ENCODE measurements around the gene FAM222B.

FAM222B gene

DNA sequence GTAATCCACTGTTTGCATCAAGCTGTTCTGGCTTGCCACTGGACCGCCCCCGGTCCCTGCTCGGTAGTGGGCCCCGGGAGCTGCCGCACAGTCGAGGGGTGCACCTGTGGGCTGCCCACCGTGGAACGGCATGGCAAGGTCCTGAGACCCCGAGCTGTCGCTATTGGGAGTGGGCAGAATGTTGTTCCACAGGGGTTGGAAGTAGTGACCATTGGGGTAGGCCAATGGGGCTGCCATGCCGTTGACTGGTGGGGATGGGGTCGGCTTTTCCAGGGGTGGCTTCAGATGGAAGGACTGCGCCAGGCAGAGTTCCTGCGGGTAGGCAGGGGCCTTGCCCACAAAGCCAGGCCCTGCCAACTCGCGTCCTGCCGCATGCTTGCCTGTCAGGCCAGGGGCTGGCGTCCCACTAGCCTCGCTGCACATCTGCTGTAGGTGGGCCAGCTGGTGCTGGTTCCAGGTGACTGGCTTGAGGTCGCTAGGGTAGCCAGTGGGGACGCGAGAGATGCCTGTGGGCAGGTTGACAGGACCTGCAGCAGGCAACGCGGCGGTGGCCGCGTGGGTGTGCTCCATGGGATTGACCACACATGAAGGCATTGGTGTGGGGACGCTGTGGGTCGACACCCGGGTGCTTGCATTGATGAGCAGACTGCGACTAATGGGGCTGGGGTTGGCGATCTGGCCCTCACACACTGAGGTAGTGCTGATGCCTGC, 84.0 kb downstream of the FAM222B start:
- H3K27ac ChIP-seq (ENCODE audit: low read length) = no peak overlapping the region
- no peaks in the 10 kb centered on the region for H3K27me3 ChIP-seq (ENCODE audit: insufficient read depth, low read length)
- peaks cover 43% of the 10 kb centered on the region for H3K36me3 ChIP-seq (ENCODE audit: insufficient read depth, low read depth, low read length)
- H3K9me3 ChIP-seq (ENCODE audit: insufficient read depth, low read depth, low read length) = no peaks in the 10 kb centered on the region
- no peak overlapping the region for H3K4me3 ChIP-seq (ENCODE audit: low read length)
- peaks cover 34% of the 10 kb centered on the region for H3K4me1 ChIP-seq (ENCODE audit: insufficient read depth, low read length)
- no peak overlapping the region for H3K9ac ChIP-seq (ENCODE audit: low read depth, low read length)

DNA sequence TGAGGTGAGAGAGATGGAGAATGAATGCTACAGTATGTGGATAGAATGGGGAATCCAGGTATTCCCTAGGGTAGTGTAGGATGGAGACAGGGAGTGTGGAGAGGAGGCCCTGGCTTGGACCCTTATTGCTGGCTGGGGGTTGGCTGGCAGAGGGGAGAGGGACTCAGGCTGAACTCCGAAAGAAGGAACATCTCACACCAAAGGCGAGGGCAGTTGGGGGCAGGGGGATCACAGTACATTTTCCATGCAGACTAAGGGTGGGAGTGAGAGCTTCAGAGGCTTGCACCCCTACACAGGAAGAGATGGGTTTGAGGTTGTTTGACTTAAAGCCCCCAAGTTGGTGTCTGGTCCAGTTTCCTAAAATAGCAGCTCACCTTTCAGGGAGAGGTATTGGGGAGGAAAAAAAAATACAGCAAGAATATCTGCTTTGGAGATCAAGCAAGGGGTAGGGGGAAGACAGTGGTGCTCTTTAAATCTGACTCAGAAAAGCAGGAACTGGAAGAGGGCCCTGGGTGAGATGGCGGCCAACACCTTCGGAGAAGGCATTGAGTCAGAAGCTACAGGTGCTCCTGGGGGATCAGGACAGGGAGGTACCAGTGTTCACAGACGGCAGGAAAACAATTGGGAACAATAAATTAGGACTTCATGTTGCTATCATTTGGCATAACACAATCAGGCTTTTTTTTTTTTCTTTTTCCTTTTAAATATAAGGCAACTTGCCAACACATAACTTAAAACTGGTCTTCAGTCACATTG, 86.4 kb downstream of the FAM222B start:
- no peak overlapping the region for H3K4me3 ChIP-seq (ENCODE audit: low read length)
- H3K27me3 ChIP-seq (ENCODE audit: insufficient read depth, low read length) = no peaks in the 10 kb centered on the region
- H3K9ac ChIP-seq (ENCODE audit: low read depth, low read length) = no peak overlapping the region
- no peak overlapping the region for H3K27ac ChIP-seq (ENCODE audit: low read length)
- H3K9me3 ChIP-seq (ENCODE audit: insufficient read depth, low read depth, low read length) = no peaks in the 10 kb centered on the region
- H3K36me3 ChIP-seq (ENCODE audit: insufficient read depth, low read depth, low read length) = peaks cover 41% of the 10 kb centered on the region
- peaks cover 17% of the 10 kb centered on the region for H3K4me1 ChIP-seq (ENCODE audit: insufficient read depth, low read length)

DNA sequence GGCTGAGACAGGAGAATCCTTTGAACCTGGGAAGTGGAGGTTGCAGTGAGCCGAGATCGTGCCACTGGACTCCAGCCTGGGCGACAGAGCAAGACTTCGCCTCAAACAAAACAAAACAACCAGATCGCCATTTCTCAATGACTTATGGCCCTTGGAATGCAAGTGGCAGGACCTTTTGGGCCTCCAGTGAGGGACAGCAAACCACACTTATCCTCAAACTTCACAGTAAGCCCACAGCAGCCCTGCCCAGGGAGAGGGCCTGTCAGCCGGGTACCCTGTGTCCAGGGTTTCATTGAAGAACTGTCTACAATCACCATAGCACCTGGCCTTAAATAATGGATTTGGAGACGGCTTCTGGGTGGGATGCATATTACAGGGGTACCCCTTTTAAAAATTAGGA, 87.1 kb downstream of the FAM222B start:
- Histone ChIP-seq H3K36me3 (ENCODE audit: insufficient read depth, low read depth, low read length) (peaks cover 48% of the 10 kb centered on the region), H3K4me3 (ENCODE audit: low read length) (no peak overlapping the region), H3K9me3 (ENCODE audit: insufficient read depth, low read depth, low read length) (no peaks in the 10 kb centered on the region), H3K4me1 (ENCODE audit: insufficient read depth, low read length) (peaks cover 11% of the 10 kb centered on the region), H3K27ac (ENCODE audit: low read length) (no peak overlapping the region), H3K9ac (ENCODE audit: low read depth, low read length) (no peak overlapping the region), H3K27me3 (ENCODE audit: insufficient read depth, low read length) (no peaks in the 10 kb centered on the region)

DNA sequence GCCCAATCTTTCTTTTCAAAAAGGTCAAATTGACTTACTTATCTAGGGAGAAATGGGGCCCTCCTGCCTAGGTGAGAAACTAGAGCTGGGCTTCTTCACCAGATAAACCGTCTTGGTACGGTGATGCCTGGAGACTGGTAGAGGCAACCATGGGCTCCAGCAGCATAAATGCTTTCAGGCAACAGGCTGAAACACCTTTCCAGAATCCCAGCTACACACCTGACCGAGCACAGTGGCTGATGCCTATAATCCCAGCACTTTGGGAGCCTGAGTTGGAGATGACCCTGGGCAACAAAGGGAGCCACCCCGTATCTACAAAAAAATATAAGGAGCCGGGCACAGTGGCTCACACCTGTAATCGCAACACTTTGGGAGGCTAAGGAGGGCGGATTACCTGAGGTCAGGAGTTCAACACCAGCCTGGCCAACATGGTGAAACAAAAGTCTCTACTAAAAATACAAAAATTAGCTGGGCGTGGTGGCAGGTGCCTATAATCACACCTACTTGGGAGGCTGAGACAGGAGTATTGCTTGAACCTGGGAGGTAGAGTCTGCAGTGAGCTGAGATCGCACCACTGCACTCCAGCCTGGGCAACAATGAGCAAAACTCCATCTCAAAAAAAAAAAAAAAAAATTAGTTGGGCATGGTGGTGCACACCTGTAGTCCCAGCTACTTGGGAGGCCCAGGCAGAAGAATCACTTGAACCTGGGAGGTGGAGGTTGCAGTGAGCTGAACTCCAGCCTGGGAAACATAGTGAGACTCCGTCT, 90.8 kb downstream of the FAM222B start:
- Histone ChIP-seq H3K27me3 (ENCODE audit: insufficient read depth, low read length) (no peaks in the 10 kb centered on the region), H3K36me3 (ENCODE audit: insufficient read depth, low read depth, low read length) (peaks cover 50% of the 10 kb centered on the region), H3K9me3 (ENCODE audit: insufficient read depth, low read depth, low read length) (no peaks in the 10 kb centered on the region), H3K27ac (ENCODE audit: low read length) (no peak overlapping the region), H3K4me1 (ENCODE audit: insufficient read depth, low read length) (peaks cover 3% of the 10 kb centered on the region; the same call in 1 of the 2 replicates), H3K9ac (ENCODE audit: low read depth, low read length) (no peak overlapping the region), H3K4me3 (ENCODE audit: low read length) (no peak overlapping the region)

DNA sequence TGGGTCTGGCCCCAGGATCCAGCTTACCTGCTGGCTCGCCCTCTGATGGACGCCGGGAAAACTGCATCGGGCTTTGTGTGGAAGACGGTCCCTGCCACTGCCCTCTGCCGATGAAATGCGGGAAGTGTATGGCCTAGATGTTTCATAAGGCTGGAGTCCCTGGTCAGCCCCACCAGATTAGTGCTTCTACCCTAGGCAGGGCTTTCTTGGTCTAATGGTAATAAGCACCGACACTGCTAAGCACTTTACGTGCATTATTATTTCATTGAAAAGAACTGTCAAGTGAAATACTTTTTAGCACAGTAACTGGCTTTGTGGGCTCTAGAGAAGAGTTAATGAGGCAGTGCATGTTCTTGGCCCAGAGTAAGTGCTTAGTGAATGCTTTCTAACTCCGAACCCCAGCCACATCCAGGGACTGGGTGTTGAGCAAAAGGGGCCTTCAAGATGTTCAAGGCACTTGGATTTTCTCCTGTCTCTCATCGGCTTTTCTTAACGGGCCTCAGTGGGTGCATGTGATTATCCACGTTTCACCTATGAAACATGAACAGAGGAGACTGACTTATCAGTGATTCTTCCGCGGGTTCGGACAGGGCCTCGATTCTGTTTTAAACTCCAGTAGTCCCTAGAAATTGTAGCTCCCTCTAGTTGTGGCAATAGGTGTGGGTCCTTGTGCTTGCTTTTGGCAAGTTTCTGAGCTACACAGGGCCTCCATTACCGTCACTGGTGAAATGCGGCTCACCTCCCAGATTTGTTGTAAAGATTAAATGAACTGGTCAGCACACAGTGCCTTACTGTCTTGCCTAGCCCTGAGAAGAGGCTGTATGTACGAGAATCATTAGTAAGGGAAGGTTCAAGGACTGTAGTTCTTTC, 92.2 kb downstream of the FAM222B start:
- Histone ChIP-seq H3K27me3 (ENCODE audit: insufficient read depth, low read length) (no peaks in the 10 kb centered on the region), H3K4me3 (ENCODE audit: low read length) (no peak overlapping the region), H3K4me1 (ENCODE audit: insufficient read depth, low read length) (peaks cover 14% of the 10 kb centered on the region), H3K9me3 (ENCODE audit: insufficient read depth, low read depth, low read length) (no peaks in the 10 kb centered on the region), H3K36me3 (ENCODE audit: insufficient read depth, low read depth, low read length) (peaks cover 62% of the 10 kb centered on the region), H3K9ac (ENCODE audit: low read depth, low read length) (peak overlapping the region; percentile 7; the same call in 1 of the 2 replicates), H3K27ac (ENCODE audit: low read length) (no peak overlapping the region)

DNA sequence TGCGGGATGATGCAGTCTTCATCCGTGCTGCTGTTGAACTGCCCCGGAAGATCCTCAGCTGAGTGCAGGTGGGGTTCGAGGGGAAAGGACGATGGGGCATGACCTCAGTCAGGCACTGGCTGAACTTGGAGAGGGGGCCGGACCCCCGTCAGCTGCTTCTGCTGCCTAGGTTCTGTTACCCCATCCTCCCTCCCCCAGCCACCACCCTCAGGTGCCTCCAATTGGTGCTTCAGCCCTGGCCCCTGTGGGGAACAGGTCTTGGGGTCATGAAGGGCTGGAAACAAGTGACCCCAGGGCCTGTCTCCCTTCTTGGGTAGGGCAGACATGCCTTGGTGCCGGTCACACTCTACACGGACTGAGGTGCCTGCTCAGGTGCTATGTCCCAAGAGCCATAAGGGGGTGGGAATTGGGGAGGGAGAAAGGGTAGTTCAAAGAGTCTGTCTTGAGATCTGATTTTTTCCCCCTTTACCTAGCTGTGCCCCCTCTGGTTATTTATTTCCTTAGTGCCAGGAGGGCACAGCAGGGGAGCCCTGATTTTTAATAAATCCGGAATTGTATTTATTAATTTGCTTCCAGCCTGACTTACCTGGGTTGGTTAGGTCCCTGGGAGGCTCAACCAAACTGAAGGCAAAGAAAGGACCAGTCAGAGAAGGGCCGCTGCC, 92.9 kb downstream of the FAM222B start:
- Histone ChIP-seq H3K9me3 (ENCODE audit: insufficient read depth, low read depth, low read length) (no peaks in the 10 kb centered on the region), H3K4me3 (ENCODE audit: low read length) (no peak overlapping the region), H3K9ac (ENCODE audit: low read depth, low read length) (no peak overlapping the region), H3K27ac (ENCODE audit: low read length) (no peak overlapping the region), H3K27me3 (ENCODE audit: insufficient read depth, low read length) (no peaks in the 10 kb centered on the region), H3K4me1 (ENCODE audit: insufficient read depth, low read length) (peaks cover 14% of the 10 kb centered on the region), H3K36me3 (ENCODE audit: insufficient read depth, low read depth, low read length) (peaks cover 66% of the 10 kb centered on the region)

DNA sequence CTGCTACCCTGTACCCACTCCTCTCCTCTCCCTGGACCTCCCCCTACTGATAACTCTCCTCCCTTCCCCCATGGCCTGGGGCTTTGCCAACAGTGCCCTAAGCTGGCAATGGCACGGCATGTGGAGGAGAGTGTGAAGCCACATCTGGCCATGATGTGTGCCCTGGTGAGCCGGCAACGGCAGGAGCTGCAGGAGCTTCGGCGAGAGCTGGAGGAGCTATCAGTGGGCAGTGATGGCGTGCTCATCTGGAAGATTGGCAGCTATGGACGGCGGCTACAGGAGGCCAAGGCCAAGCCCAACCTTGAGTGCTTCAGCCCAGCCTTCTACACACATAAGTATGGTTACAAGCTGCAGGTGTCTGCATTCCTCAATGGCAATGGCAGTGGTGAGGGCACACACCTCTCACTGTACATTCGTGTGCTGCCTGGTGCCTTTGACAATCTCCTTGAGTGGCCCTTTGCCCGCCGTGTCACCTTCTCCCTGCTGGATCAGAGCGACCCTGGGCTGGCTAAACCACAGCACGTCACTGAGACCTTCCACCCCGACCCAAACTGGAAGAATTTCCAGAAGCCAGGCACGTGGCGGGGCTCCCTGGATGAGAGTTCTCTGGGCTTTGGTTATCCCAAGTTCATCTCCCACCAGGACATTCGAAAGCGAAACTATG, 93.6 kb downstream of the FAM222B start:
- no peak overlapping the region for H3K4me3 ChIP-seq (ENCODE audit: low read length)
- peaks cover 14% of the 10 kb centered on the region for H3K4me1 ChIP-seq (ENCODE audit: insufficient read depth, low read length)
- no peaks in the 10 kb centered on the region for H3K9me3 ChIP-seq (ENCODE audit: insufficient read depth, low read depth, low read length)
- H3K27me3 ChIP-seq (ENCODE audit: insufficient read depth, low read length) = no peaks in the 10 kb centered on the region
- peaks cover 67% of the 10 kb centered on the region for H3K36me3 ChIP-seq (ENCODE audit: insufficient read depth, low read depth, low read length)
- H3K27ac ChIP-seq (ENCODE audit: low read length) = no peak overlapping the region
- no peak overlapping the region for H3K9ac ChIP-seq (ENCODE audit: low read depth, low read length)

DNA sequence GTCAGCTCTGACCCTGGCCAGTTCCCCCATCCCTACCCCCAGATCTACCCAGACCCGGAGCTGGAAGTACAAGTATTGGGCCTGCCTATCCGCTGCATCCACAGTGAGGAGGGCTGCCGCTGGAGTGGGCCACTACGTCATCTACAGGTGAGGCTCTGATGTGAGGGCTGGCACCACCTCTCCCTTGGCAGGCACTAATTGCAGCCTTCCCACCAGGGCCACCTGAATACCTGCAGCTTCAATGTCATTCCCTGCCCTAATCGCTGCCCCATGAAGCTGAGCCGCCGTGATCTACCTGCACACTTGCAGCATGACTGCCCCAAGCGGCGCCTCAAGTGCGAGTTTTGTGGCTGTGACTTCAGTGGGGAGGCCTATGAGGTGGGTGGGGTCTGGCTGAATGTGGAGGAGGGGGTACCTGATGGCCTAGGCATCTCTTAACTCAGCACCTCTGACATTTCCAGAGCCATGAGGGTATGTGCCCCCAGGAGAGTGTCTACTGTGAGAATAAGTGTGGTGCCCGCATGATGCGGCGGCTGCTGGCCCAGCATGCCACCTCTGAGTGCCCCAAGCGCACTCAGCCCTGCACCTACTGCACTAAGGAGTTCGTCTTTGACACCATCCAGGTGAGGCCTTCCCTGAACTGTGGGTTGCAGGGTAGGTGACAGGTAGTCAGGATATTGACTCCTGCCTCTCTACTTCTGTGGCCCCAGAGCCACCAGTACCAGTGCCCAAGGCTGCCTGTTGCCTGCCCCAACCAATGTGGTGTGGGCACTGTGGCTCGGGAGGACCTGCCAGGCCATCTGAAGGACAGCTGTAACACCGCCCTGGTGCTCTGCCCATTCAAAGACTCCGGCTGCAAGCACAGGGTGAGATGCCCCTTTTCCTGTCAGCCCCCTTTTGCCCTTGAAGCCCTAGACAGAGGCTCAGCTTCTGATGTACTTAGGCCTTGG, 94.5 kb downstream of the FAM222B start:
- Histone ChIP-seq H3K27ac (ENCODE audit: low read length) (no peak overlapping the region), H3K4me1 (ENCODE audit: insufficient read depth, low read length) (peaks cover 14% of the 10 kb centered on the region), H3K27me3 (ENCODE audit: insufficient read depth, low read length) (no peaks in the 10 kb centered on the region), H3K36me3 (ENCODE audit: insufficient read depth, low read depth, low read length) (peaks cover 67% of the 10 kb centered on the region), H3K9ac (ENCODE audit: low read depth, low read length) (no peak overlapping the region), H3K4me3 (ENCODE audit: low read length) (no peak overlapping the region), H3K9me3 (ENCODE audit: insufficient read depth, low read depth, low read length) (no peaks in the 10 kb centered on the region)

DNA sequence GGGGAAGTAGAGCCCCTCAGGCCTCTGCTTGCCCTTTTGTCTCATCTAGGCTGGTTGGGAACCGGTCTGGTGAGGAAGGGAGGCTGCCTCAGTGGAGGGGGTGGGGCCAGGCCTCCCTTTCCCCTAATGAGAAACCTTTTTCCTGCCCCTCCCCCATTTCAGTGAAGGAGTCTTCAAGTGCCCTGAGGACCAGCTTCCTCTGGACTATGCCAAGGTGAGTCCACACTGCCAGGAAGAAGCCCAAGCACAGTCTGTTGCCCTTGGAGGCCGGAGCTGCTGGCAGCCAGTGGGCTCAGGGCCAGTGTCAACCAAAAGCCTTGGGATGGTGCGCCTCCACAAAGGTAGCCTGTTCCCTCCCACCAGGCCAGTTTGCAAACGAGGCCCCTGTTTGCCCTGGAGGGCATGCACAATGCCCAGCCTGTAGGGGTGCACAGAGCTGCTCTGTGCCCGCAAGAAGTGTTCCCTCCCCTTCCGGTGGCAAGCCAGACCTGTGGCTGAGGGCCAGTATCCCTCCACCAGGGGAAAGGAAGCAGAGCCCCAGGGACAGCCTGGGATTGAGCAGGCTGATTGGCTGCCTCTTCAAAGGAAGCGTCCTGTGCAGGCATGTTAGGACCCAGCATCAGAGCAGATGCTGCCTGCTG, 95.4 kb downstream of the FAM222B start:
- Histone ChIP-seq H3K9me3 (ENCODE audit: insufficient read depth, low read depth, low read length) (no peaks in the 10 kb centered on the region), H3K27me3 (ENCODE audit: insufficient read depth, low read length) (no peaks in the 10 kb centered on the region), H3K36me3 (ENCODE audit: insufficient read depth, low read depth, low read length) (peaks cover 67% of the 10 kb centered on the region), H3K4me3 (ENCODE audit: low read length) (peak overlapping the region; percentile 87; the same call in 1 of the 2 replicates), H3K4me1 (ENCODE audit: insufficient read depth, low read length) (peaks cover 14% of the 10 kb centered on the region), H3K9ac (ENCODE audit: low read depth, low read length) (peak overlapping the region; percentile 96), H3K27ac (ENCODE audit: low read length) (peak overlapping the region; percentile 67)
